AG09309 (cell line): ENCODE results near the gene MCRIP2.
"Not testable (repeated sequence)": the region's sequence is repeated elsewhere in the genome, so short reads cannot be mapped to it uniquely, and the experiment has no call there.

Source experiments
- DNase-seq: peaks from one replicate; pipeline ENCODE4 v3.0.0-alpha.2; 2010; ENCODE audit warnings: low read depth
- H3K4me3 ChIP-seq: 2 replicates; pipeline ENCODE4 v1.5.1; 2011; ENCODE audit warnings: mild to moderate bottlenecking, low read depth, low read length, moderate library complexity; ENCODE audit not compliant: control insufficient read depth
- CTCF ChIP-seq: IDR thresholded peaks from 2 replicates; pipeline ENCODE4 v1.5.1; 2011; ENCODE audit warnings: mild to moderate bottlenecking, low read depth, low read length, inconsistent platforms; ENCODE audit not compliant: insufficient read depth, control insufficient read depth; ENCODE audit errors: missing control alignments

Gene MCRIP2

GRCh38 chr16:684961-685696 lies 43.5 kb downstream of the MCRIP2 start:
- TF ChIP-seq CTCF, result no peak
- DNase-seq, result no peak
- no peak overlapping the region; the same call in 1 of the 2 replicates for H3K4me3 ChIP-seq

- no peak overlapping the region for H3K4me3 ChIP-seq
- DNase-seq, result no peak
- peak; percentile 71 for TF ChIP-seq CTCF
Measured at GRCh38 chr16:685967-686366, 44.3 kb downstream of the MCRIP2 start.

- no peak for DNase-seq
- no peak overlapping the region for H3K4me3 ChIP-seq
- no peak for TF ChIP-seq CTCF
Measured at GRCh38 chr16:686459-687260, 45.0 kb downstream of the MCRIP2 start.

- no peak for TF ChIP-seq CTCF
- no peak for DNase-seq
- no peak overlapping the region for H3K4me3 ChIP-seq
Measured at GRCh38 chr16:687499-687898, 45.9 kb downstream of the MCRIP2 start.

- peak overlapping the region; percentile 96 for H3K4me3 ChIP-seq
- no peak for TF ChIP-seq CTCF
- no peak for DNase-seq
Measured at GRCh38 chr16:689175-689897, 47.7 kb downstream of the MCRIP2 start.

- not testable (repeated sequence) for DNase-seq, H3K4me3 ChIP-seq
Measured at GRCh38 chr16:691242-691641, 49.6 kb downstream of the MCRIP2 start.
